ENCODE results near the gene STK16.

GRCh38 chr2:219246559-219246958, 1.3 kb downstream of the STK16 start:
- TF ChIP-seq CTCF (IDR thresholded peaks at IDR 0.05; ENCODE audit: poor library complexity) (no peak), EZH2 (IDR thresholded peaks at IDR 0.05; ENCODE audit: borderline replicate concordance) (no peak)

All from hepatocyte (in vitro differentiated cells).